HS-5 (cell line): ENCODE data around the gene STX11.

ENCODE experiments used
- DNase-seq: peaks from one replicate; pipeline ENCODE4 v3.0.0-alpha.2; 2012; ENCODE audit warnings: low read depth

The STX11 gene

GRCh38 chr6:144143106-144143505 is 7.2 kb upstream of the STX11 start:
- DNase-seq: no peak

GRCh38 chr6:144143878-144144277 is 6.4 kb upstream of the STX11 start:
- DNase-seq: no peak

DNA sequence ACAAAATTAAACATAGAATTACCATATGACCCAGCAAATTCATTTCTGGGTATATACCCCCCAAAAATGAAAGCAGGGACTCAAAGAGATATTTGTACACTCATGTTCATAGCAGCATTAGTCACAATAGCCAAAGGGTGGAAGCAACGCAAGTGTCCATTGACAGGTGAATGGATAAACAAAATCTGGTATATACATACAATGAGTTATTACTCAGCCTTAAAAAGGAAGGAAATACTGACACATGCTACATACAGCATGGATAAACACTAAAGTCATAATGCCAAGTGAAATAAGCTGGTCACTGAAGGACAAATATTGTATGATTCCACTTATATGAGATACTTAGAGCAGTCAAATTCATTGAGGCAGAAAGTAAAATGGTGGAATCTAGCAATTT is 5.3 kb upstream of the STX11 start:
- no peak for DNase-seq

DNA sequence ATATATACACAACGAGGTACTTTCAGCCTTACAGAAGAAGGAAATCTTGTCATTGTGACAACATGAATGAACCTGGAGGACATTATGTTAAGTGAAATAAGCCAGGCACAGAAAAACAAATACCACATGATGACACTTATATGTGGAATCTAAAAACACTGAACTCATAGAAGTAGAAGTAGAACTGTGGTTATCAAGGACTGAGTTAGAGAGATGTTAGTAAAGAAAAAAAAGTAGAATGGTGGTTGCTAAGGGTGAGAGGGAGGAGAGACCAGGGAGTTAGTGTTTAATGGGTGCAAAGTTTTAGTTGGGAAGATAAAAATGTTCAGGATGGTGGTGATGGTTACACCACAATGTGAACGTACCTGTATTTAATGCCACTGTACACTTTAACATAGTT is 4.8 kb upstream of the STX11 start:
- no peak for DNase-seq

DNA sequence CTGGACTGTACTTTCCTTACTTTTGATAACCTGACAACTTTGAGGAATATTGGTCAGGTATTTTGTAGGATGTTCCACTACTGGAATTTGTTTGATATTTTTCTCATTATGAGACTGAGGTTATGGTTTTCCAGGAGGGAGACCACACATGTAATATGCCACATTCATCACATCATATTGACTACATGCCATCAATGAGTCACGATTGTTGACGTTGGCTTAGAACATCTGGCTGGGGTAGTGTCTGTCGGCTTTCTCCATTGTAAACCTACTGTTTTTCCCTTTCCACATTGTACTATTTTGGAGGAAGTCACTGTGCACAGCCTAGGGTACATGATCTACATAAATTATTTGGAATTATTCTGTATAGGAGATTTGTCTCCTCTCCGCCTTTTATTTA is 1.4 kb upstream of the STX11 start:
- no peak for DNase-seq

GRCh38 chr6:144149558-144149893 is 791 bp upstream of the STX11 start:
- no peak for DNase-seq

DNA sequence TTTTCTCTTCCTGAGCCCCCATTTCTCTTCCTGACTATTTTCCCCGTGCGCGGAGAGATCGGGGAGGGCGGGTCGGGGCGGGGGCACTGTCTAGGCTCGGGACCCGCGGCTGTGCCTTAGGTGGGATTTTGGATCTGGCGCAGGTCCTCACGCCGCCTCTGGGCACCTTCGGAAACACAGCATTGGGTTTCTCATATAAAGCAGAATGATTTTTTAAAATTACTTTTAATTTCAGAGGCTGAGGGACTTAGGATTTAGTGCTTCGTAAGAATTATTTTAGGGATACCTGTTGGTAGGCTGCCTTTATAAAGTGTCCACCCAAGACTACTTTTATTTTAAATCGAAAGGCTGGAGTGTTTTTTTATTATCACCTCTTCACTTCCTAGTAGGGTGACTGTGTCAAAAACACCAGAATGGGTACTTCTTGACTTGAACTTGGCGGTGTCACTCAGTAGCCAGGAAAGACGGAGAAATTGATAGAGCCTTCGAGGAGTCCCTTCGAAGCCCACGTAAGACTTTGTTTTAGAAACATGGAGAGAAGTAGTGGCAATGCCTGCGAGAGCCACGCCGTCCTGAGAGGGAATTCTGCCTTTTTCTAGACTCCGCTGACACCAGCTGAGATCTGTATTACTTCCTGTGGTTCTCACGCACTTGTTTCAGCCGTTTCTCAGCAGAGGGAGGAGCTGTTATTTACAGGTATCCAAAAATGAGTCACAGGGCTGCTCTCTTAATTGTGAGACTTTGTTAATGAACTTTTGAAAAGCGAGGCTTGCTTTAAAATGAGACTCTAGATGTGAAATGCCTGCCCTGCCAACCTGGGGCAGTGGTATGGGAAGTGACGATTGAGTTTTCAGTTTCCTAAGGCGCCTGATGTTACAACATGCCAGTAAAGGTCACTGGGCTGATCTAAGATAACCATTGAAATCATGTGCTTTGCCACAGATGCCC is 667 bp downstream of the STX11 start:
- no peak for DNase-seq

GRCh38 chr6:144152334-144152900 is 2.1 kb downstream of the STX11 start:
- no peak for DNase-seq

GRCh38 chr6:144153260-144153659 is 2.9 kb downstream of the STX11 start:
- no peak for DNase-seq

GRCh38 chr6:144153971-144154370 is 3.7 kb downstream of the STX11 start:
- no peak for DNase-seq

GRCh38 chr6:144155529-144155928 is 5.2 kb downstream of the STX11 start:
- no peak for DNase-seq

DNA sequence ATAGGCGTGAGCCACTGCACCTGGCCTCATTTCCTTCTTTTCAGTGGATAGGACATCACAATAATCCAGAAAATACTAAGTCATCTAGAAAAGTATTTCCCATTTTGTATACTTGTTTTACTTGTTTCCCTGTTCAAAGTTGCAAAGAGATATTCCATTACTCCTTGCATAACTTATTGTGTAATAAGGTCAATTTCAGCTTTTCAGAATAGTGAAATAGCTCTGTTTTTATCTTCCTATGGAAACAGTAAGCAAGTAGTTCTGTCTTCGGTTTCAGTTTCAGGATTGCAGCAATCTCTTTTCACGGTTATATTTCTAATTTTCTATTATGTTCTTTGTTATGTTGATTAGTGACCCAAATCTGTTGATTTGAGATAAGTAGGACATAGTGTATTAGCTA is 6.0 kb downstream of the STX11 start:
- no peak for DNase-seq

GRCh38 chr6:144156991-144157390 is 6.7 kb downstream of the STX11 start:
- no peak for DNase-seq

DNA sequence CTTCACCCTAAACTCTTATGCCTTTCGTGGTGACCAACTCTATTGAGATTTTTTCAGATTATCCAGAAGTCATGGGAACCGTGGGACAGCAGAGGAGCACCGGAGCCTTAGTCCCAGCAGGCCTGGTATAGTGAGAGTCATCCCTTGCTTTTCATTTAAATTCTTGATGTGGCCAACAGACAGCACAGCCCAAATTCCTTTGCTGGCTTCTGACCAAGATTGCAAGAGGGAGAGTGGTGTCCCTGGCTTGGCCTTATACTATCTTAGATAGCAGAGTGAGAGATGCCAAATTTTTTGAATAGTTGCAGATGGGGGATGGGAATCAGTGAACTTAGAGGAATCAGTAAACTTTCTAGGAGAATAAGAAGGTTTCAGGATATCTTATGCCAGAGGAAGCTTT is 7.8 kb downstream of the STX11 start:
- peak; percentile 81 for DNase-seq

DNA sequence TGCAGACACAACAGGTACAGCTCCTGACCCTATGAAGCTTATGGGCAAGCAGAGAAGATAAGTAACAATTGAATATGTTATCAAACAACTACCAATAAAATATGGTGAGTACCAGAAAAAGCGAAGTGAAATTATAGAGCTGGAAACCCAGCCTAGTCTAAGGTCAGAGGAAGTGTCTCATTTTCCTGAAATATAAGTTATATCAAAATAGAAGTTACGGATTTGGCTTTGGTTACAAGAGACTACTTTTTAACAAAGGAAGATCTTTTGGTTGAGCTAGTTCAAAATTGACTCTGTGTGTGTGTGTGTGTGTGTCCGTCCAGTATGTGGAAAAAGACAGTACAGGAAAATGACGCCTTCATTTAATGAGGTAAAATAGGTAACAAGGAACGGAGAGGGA is 8.9 kb downstream of the STX11 start:
- DNase-seq: no peak

DNA sequence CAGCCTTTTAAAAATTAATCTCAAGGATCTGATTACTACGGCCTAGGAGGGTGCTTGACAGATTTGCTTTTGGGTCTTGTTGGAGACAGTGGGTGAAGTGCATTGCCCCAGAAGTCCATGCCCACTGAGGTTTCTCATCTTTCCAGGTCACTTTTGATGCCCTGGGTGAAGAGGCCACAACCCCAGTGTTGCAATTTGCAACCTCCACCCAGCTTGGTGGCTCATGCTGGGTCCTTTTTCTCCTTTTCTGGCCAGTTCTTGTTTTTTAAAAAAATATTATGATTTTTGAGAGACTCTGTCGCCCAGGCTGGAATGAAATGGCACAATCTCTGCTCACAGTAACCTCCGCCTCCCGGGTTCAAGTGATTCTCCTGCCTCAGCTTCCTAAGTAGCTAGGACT is 9.4 kb downstream of the STX11 start:
- no peak for DNase-seq

DNA sequence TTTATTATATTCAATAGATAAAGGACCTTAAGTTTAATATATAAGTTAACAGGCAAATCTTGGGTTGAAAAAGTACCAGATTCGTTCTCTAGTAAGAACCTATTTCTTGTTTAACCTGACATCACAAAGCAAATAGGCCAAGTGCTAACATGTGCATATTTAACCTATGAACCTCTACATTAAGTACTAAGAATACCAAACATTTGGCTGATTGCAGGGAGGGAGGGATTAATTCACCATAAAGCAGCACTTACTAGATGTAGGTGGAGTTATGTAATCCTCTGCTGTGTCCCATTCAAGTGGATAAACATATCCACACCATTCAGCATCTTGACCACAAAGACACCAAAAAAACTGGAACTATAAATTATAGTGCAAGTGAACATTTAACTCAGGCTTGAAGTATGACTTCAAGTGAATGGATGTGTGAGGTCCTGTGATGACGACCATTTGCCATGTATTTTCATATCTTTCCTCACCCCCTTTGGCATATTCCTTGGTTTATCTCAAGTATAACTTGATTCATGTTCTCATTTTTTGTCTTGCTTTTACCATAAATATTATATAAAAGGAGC is 10.2 kb downstream of the STX11 start:
- no peak for DNase-seq

DNA sequence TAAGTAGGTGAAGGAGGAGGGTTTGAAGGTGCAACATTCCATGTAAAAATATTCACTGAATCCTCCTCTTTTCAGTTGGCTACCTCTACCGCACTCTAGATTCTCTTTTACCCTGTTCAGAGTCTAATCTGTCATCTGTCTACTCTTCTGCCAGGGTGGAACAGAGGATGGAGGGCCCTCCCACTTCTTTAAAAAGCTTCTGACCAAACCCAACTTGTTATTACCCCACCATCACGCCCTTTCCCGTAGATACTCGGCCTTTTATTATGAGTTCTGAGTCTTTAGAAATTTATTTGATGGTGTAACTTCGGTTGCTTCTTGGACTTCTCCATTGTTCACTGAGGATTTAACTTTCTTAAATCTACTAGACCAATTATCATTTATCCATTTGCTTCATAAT is 11.7 kb downstream of the STX11 start:
- DNase-seq: no peak

- DNase-seq: no peak
Measured at GRCh38 chr6:144162977-144163376, 12.7 kb downstream of the STX11 start.

DNA sequence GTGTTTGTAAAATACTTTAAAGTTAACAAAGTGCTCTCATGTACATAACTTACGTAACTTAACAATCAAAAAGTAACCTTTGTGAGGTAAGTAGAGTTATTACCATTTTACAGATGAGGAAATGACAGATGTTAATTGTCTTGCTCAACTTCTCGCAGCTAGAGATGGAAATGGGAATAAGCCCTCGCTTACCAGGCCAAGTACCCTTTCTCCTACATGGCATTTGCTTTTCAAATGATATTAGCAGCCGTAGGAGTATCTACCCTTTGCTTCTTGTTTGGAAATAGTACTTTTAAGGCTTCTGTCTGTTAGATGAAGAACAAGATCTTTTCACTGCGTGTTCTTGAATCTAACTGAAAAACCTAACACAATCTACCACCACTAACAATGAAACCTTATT is 15.5 kb downstream of the STX11 start:
- no peak for DNase-seq

- no peak for DNase-seq
Measured at GRCh38 chr6:144170044-144170443, 19.7 kb downstream of the STX11 start.

DNA sequence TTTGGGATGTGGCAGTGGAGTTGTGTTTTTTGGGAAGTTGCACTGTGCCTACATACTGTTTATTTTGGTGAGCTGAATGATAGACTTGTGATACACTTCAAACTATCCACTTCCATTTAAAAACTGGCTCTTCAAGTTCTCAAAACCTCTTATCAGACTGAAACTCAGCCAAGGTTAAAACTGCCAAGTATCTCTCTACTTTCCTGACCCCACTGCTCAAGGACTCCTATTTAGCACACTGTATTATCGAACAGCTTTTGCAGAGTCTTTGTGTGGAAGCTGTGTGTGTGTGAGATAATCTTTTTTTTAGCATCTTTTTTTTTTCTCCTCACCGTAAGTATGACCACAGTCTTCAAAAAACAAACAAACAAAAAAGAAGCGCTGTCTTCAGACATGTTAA is 21.1 kb downstream of the STX11 start:
- no peak for DNase-seq

GRCh38 chr6:144174006-144174405 is 23.7 kb downstream of the STX11 start:
- DNase-seq: no peak

DNA sequence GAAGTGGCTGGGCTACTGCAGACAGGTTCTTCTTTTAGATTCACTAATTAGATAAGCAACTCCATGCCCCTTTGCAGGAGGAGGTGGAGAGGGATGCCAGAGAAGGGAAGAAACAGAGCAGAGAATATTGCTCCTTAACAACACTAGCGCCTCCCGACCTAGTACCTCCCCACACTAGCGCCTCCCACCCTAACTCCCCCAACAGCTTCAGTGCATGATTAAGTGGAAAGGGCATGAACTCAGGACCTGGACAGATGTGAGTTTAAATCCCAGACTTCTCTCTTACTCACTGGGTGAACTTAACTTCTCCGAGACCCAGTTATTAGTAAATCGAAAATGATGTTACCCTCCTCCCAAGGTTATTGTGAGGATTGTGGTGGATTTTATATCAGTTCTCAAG is 25.7 kb downstream of the STX11 start:
- no peak for DNase-seq
